Right ventricle myocardium superior (tissue), 1 donor: ENCODE results near the gene UBTD1. TPM values are rescaled to one million over a fixed set of nuclear protein-coding genes. Genes with fewer than 3 reads are reported as not detected.
"Not testable (repeated sequence)": the region's sequence is repeated elsewhere in the genome, so short reads cannot be mapped to it uniquely, and the experiment has no call there.

ENCODE experiments used
- ATAC-seq: fragments of 200-7000 bp; cut with Tn5 transposase; one replicate; pipeline ENCODE4 v1.9.1; 2020; ENCODE audit warnings: mild to moderate bottlenecking; ENCODE audit not compliant: poor library complexity
- DNase-seq: peaks from one replicate; pipeline ENCODE4 v3.0.0-alpha.2; 2020
- intact Hi-C: fragments of 100-400 bp; cut with DNase I; formaldehyde crosslinking; loops from one replicate; pipeline ENCODE4 v1.11.2; 2022
- long read RNA-seq: library from polyadenylated mRNA; unstranded; transcript quantifications from one replicate; pipeline ENCODE4 v2.0.0, GENCODE V29; 2021
- total RNA-seq: library from RNA; stranded (reverse); fragmentation: NEBNext Ultra II Directional; extraction: Animal tissue kit (Norgen Biotek cat#: 25700); gene quantifications from one replicate; pipeline ENCODE4 v1.2.1, GENCODE V29; 2021
- donor health status: DM: no; HTN: yes; CAD: no; lungs with severe emphysema.

Gene UBTD1
- total RNA-seq, result 26.7 TPM
- long read RNA-seq, transcript UBTD1-201 (3 exons, 1,706 nt), result major isoform, 117 of 120 reads
- long read RNA-seq, partial matches to known transcripts, result 2 of 120 reads
- long read RNA-seq, other reads (novel, unspliced or antisense), result 1 of 120 reads

- intact Hi-C loops, result no loop called here
- peak; percentile 71 for DNase-seq
- peak; percentile 9 for ATAC-seq
These were observed at the start of gene UBTD1 for GRCh38 chr10:97498841-97499560. TSS of gene UBTD1 (plus strand) at chr10:97498924. CDS start at chr10:97499204, 280 bp downstream.

- no peak for DNase-seq
- ATAC-seq, result no peak
- intact Hi-C loops, result no loop called here
These were observed 47.9 kb upstream of the UBTD1 start for GRCh38 chr10:97450828-97451227.

GRCh38 chr10:97451605-97452004 lies 47.1 kb upstream of the UBTD1 start:
- DNase-seq, result no peak
- no peak for ATAC-seq
- intact Hi-C loops, result no loop called here

- intact Hi-C loops, result no loop called here
- ATAC-seq (no peak), DNase-seq (no peak)
These were observed 46.4 kb upstream of the UBTD1 start for GRCh38 chr10:97452352-97452751.

GRCh38 chr10:97454330-97455036 lies 44.2 kb upstream of the UBTD1 start:
- peak; percentile 72 for ATAC-seq

GRCh38 chr10:97456034-97456685 lies 42.6 kb upstream of the UBTD1 start:
- DNase-seq (no peak), ATAC-seq (no peak)
- intact Hi-C loops, result no loop called here

More at GRCh38 chr10:97454330-97455036, 44.2 kb upstream of the UBTD1 start:
- intact Hi-C loops, result no loop called here
- no peak for DNase-seq

GRCh38 chr10:97456686-97457065 lies 42.0 kb upstream of the UBTD1 start:
- intact Hi-C loops, result no loop called here
- no peak for ATAC-seq

GRCh38 chr10:97459111-97459510 lies 39.6 kb upstream of the UBTD1 start:
- ATAC-seq (no peak), DNase-seq (no peak)
- intact Hi-C loops, result no loop called here

More at GRCh38 chr10:97456686-97457065, 42.0 kb upstream of the UBTD1 start:
- no peak for DNase-seq

- ATAC-seq (no peak), DNase-seq (no peak)
- intact Hi-C loops, result loop anchor here (10.0 kb wide), 1 partner anchor 155 kb away; no protein-coding TSS in a partner anchor
These were observed 38.8 kb upstream of the UBTD1 start for GRCh38 chr10:97459933-97460332.

- intact Hi-C loops, result loop anchor here (2.0 to 10.0 kb wide), 2 partner anchors 90 to 152 kb away; no protein-coding TSS in a partner anchor
- ATAC-seq (no peak), DNase-seq (no peak)
These were observed 36.4 kb upstream of the UBTD1 start for GRCh38 chr10:97462309-97462708.

- intact Hi-C loops, result loop anchor here (2.0 to 10.0 kb wide), 2 partner anchors 89 to 151 kb away; no protein-coding TSS in a partner anchor
- ATAC-seq (peak; percentile 70), DNase-seq (no peak)
These were observed 35.2 kb upstream of the UBTD1 start for GRCh38 chr10:97463363-97464132.

- intact Hi-C loops, result loop anchor here (10.0 kb wide), 1 partner anchor 151 kb away; no protein-coding TSS in a partner anchor
- ATAC-seq (peak; percentile 5), DNase-seq (no peak)
These were observed 34.5 kb upstream of the UBTD1 start for GRCh38 chr10:97464226-97464625.

GRCh38 chr10:97465982-97466381 lies 32.7 kb upstream of the UBTD1 start:
- ATAC-seq (no peak), DNase-seq (no peak)

GRCh38 chr10:97466755-97467154 lies 32.0 kb upstream of the UBTD1 start:
- intact Hi-C loops, result loop anchor here (10.0 kb wide), 1 partner anchor 148 kb away; no protein-coding TSS in a partner anchor
- no peak for DNase-seq
- ATAC-seq, result no peak

More at GRCh38 chr10:97465982-97466381, 32.7 kb upstream of the UBTD1 start:
- intact Hi-C loops, result loop anchor here (10.0 kb wide), 1 partner anchor 149 kb away; no protein-coding TSS in a partner anchor

GRCh38 chr10:97468162-97468561 lies 30.6 kb upstream of the UBTD1 start:
- ATAC-seq (no peak), DNase-seq (no peak)
- intact Hi-C loops, result loop anchor here (10.0 kb wide), 1 partner anchor 147 kb away; no protein-coding TSS in a partner anchor

GRCh38 chr10:97468781-97469180 lies 29.9 kb upstream of the UBTD1 start:
- not testable (repeated sequence) for DNase-seq, ATAC-seq
- intact Hi-C loops, result loop anchor here (10.0 kb wide), 1 partner anchor 146 kb away; no protein-coding TSS in a partner anchor

- DNase-seq (no peak), ATAC-seq (no peak)
- intact Hi-C loops, result no loop called here
These were observed 23.8 kb upstream of the UBTD1 start for GRCh38 chr10:97474918-97475317.
